ENCODE data around the gene SLC51B.

DNA sequence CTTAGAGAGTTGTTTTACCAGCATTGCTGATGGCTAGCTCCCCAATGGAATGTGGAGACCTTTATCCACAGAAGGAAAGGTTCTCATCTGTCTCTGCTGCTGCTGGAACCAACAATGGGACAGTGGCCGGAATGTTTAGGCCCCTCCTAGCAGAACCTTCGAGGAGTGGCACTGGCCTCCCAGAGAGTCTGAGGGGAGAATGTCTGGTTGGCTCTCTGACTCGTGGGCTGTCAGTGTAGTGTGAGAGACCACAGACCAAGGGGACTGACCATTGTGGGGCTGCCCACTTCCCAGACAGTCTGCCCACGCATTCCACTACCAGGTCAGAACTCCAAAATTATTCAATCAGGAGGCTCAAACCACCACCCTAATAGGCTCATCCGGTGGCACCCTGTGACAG lies 17.5 kb downstream of the SLC51B start:
- TF ChIP-seq CTCF (IDR thresholded peaks at IDR 0.05) (no peak), POLR2A (IDR thresholded peaks at IDR 0.05) (no peak)
